ENCODE data around the gene SECISBP2.

DNA sequence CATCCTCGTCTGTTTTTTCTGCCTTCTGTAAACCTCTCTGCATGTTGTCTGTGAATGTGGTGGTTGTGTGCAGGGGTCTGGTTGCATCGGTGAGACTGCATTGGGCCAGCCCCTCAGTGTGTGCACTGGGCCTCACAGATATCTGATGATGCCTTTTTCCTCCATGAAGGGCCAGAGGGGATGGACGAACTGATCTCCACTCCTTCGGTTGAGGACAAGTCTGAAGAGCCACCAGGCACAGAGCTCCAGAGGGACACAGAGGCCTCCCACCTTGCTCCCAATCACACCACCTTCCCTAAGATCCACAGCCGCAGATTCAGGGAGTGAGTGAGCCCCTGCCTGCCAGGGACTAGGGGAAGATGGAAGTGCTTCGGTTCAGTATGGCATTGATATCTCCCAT, 31.3 kb downstream of the SECISBP2 start:
- TF ChIP-seq YY1 (IDR thresholded peaks at IDR 0.05; ENCODE audit: low read depth), result no peak
- TF ChIP-seq, protein P1, sequence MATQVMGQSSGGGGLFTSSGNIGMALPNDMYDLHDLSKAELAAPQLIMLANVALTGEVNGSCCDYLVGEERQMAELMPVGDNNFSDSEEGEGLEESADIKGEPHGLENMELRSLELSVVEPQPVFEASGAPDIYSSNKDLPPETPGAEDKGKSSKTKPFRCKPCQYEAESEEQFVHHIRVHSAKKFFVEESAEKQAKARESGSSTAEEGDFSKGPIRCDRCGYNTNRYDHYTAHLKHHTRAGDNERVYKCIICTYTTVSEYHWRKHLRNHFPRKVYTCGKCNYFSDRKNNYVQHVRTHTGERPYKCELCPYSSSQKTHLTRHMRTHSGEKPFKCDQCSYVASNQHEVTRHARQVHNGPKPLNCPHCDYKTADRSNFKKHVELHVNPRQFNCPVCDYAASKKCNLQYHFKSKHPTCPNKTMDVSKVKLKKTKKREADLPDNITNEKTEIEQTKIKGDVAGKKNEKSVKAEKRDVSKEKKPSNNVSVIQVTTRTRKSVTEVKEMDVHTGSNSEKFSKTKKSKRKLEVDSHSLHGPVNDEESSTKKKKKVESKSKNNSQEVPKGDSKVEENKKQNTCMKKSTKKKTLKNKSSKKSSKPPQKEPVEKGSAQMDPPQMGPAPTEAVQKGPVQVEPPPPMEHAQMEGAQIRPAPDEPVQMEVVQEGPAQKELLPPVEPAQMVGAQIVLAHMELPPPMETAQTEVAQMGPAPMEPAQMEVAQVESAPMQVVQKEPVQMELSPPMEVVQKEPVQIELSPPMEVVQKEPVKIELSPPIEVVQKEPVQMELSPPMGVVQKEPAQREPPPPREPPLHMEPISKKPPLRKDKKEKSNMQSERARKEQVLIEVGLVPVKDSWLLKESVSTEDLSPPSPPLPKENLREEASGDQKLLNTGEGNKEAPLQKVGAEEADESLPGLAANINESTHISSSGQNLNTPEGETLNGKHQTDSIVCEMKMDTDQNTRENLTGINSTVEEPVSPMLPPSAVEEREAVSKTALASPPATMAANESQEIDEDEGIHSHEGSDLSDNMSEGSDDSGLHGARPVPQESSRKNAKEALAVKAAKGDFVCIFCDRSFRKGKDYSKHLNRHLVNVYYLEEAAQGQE (IDR thresholded peaks at IDR 0.05; ENCODE audit: low read depth), result no peak
- no peak for TF ChIP-seq ZBTB7A (IDR thresholded peaks at IDR 0.05; ENCODE audit: low read depth)
- no peak for TF ChIP-seq TCF12 (IDR thresholded peaks at IDR 0.05; ENCODE audit: low read depth)
- TF ChIP-seq RAD21 (IDR thresholded peaks at IDR 0.05; ENCODE audit: low read depth), result no peak
- no peak for TF ChIP-seq TAF1 (IDR thresholded peaks at IDR 0.05; ENCODE audit: low read depth)
- TF ChIP-seq CEBPB (IDR thresholded peaks at IDR 0.05), result no peak
- TF ChIP-seq, protein P2, sequence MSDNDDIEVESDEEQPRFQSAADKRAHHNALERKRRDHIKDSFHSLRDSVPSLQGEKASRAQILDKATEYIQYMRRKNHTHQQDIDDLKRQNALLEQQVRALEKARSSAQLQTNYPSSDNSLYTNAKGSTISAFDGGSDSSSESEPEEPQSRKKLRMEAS (IDR thresholded peaks at IDR 0.05), result no peak
- TF ChIP-seq EP300 (IDR thresholded peaks at IDR 0.05; ENCODE audit: borderline replicate concordance), result no peak
- no peak for TF ChIP-seq NFIC (IDR thresholded peaks at IDR 0.05)
- TF ChIP-seq CREB1 (IDR thresholded peaks at IDR 0.05; ENCODE audit: low read depth), result no peak

All from Ishikawa (cell line).